ENCODE results near the gene TBC1D3.
"Not testable (repeated sequence)": the region's sequence is repeated elsewhere in the genome, so short reads cannot be mapped to it uniquely, and the experiment has no call there.

GRCh38 chr17:38220867-38221266 is 28.5 kb upstream of the TBC1D3 start:
- not testable (repeated sequence) for TF ChIP-seq CTCF (IDR thresholded peaks at IDR 0.05; ENCODE audit: poor library complexity); EZH2 (IDR thresholded peaks at IDR 0.05; ENCODE audit: borderline replicate concordance); EZH2phosphoT487 (IDR thresholded peaks at IDR 0.05; ENCODE audit: low read depth, severe bottlenecking, unreplicated experiment)

All from hepatocyte (in vitro differentiated cells).